WTC11 (cell line): ENCODE results near the gene CAPN7. TPM values are rescaled to one million over a fixed set of nuclear protein-coding genes. Genes with fewer than 3 reads are reported as not detected.

Experiments
- ATAC-seq: fragments of 200-7000 bp; cut with Tn5 transposase; 2 replicates; pipeline ENCODE4 v1.10.0; 2021; ENCODE audit warnings: mild to moderate bottlenecking, moderate library complexity
- CTCF ChIA-PET: fragments of 300-600 bp; sonication (Branson Sonifier 250); formaldehyde crosslinking; loops from one replicate; lab custom pipeline; 2021; ENCODE audit warnings: antibody characterized with exemption; lab: Charles Lee
- POLR2A ChIA-PET: fragments of 350-600 bp; sonication (Branson Sonifier 250); formaldehyde crosslinking; loops from one replicate; lab custom pipeline; 2021; ENCODE audit warnings: antibody characterized with exemption; lab: Charles Lee
- DNase-seq: peaks from one replicate; pipeline ENCODE4 v3.0.0; 2021; ENCODE audit warnings: low spot score
- H3K27ac Mint-ChIP-seq: 2 replicates; pipeline ENCODE4 v1.8.0; 2021; ENCODE audit warnings: mixed read lengths
- H3K27me3 Mint-ChIP-seq: 2 replicates; pipeline ENCODE4 v1.8.0; 2021; ENCODE audit warnings: low read depth, mild to moderate bottlenecking, moderate library complexity, mixed read lengths
- H3K36me3 Mint-ChIP-seq: 2 replicates; pipeline ENCODE4 v1.8.0; 2021; ENCODE audit warnings: mixed read lengths
- H3K4me1 Mint-ChIP-seq: 2 replicates; pipeline ENCODE4 v1.8.0; 2022; ENCODE audit warnings: mixed read lengths
- H3K4me3 Mint-ChIP-seq: 2 replicates; pipeline ENCODE4 v1.8.0; 2021; ENCODE audit warnings: mild to moderate bottlenecking, moderate library complexity, mixed read lengths
- H3K9me3 Mint-ChIP-seq: 2 replicates; pipeline ENCODE4 v1.8.0; 2021; ENCODE audit warnings: mixed read lengths
- ATF1 ChIP-seq: sonication (generic); formaldehyde crosslinking; IDR thresholded peaks from 2 replicates; pipeline ENCODE4 v1.8.1; 2023; ENCODE audit warnings: mild to moderate bottlenecking, moderate library complexity, missing genetic modification reagents
- CTCF ChIP-seq: fragments of 200-600 bp; IDR thresholded peaks from 2 replicates; pipeline ENCODE4 v1.8.0; 2022; ENCODE audit warnings: antibody characterized with exemption
- ERG ChIP-seq: fragments of 250-450 bp; sonication (Bioruptor Pico); IDR thresholded peaks from 2 replicates; pipeline ENCODE4 v1.8.0; 2021; ENCODE audit warnings: mild to moderate bottlenecking
- FOXK1 ChIP-seq: sonication (generic); formaldehyde crosslinking; IDR thresholded peaks from 2 replicates; pipeline ENCODE4 v1.8.0; 2022; ENCODE audit warnings: mild to moderate bottlenecking, moderate library complexity, missing genetic modification reagents
- FOXP1 ChIP-seq: sonication (generic); formaldehyde crosslinking; IDR thresholded peaks from 2 replicates; pipeline ENCODE4 v1.8.0; 2022; ENCODE audit warnings: missing genetic modification reagents, mild to moderate bottlenecking, moderate library complexity, borderline replicate concordance
- GABPB1 ChIP-seq: sonication (generic); formaldehyde crosslinking; IDR thresholded peaks from 2 replicates; pipeline ENCODE4 v1.8.1; 2023; ENCODE audit warnings: mild to moderate bottlenecking, missing genetic modification reagents
- JUN ChIP-seq: sonication (generic); formaldehyde crosslinking; IDR thresholded peaks from 2 replicates; pipeline ENCODE4 v1.8.0; 2023; ENCODE audit warnings: mild to moderate bottlenecking, missing genetic modification reagents
- NFATC4 ChIP-seq: fragments of 250-450 bp; sonication (Bioruptor Pico); IDR thresholded peaks from 2 replicates; pipeline ENCODE4 v1.9.0; 2021; ENCODE audit warnings: mild to moderate bottlenecking
- NFE2L1 ChIP-seq: sonication (generic); formaldehyde crosslinking; IDR thresholded peaks from 2 replicates; pipeline ENCODE4 v1.8.1; 2023; ENCODE audit warnings: missing genetic modification reagents
- NR2C2 ChIP-seq: sonication (generic); formaldehyde crosslinking; IDR thresholded peaks from 2 replicates; pipeline ENCODE4 v1.8.0; 2022; ENCODE audit warnings: mild to moderate bottlenecking, missing genetic modification reagents
- RELA ChIP-seq: sonication (generic); formaldehyde crosslinking; IDR thresholded peaks from 2 replicates; pipeline ENCODE4 v1.8.1; 2022; ENCODE audit warnings: missing genetic modification reagents, mild to moderate bottlenecking, borderline replicate concordance
- SOX15 ChIP-seq: fragments of 250-450 bp; sonication (Bioruptor Pico); IDR thresholded peaks from 2 replicates; pipeline ENCODE4 v1.9.0; 2021; ENCODE audit warnings: mild to moderate bottlenecking
- SP1 ChIP-seq: sonication (generic); formaldehyde crosslinking; conservative IDR thresholded peaks from 2 replicates; pipeline ENCODE4 v1.8.1; 2022; ENCODE audit warnings: missing genetic modification reagents
- ZNF232 ChIP-seq: sonication (generic); formaldehyde crosslinking; IDR thresholded peaks from 2 replicates; pipeline ENCODE4 v1.8.0; 2022; ENCODE audit warnings: mild to moderate bottlenecking, missing genetic modification reagents
- ZNF263 ChIP-seq: sonication (generic); formaldehyde crosslinking; IDR thresholded peaks from 2 replicates; pipeline ENCODE4 v1.8.1; 2022; ENCODE audit warnings: low read depth, mild to moderate bottlenecking, moderate library complexity, missing genetic modification reagents
- ZNF317 ChIP-seq: sonication (generic); formaldehyde crosslinking; IDR thresholded peaks from 2 replicates; pipeline ENCODE4 v1.8.1; 2023; ENCODE audit warnings: low read depth, mild to moderate bottlenecking, moderate library complexity, missing genetic modification reagents, borderline replicate concordance
- ZNF416 ChIP-seq: fragments of 250-450 bp; sonication (Bioruptor Pico); IDR thresholded peaks from 2 replicates; pipeline ENCODE4 v1.9.0; 2021; ENCODE audit warnings: mild to moderate bottlenecking, inconsistent platforms
- ZNF512 ChIP-seq: sonication (generic); formaldehyde crosslinking; IDR thresholded peaks from 2 replicates; pipeline ENCODE4 v1.8.1; 2022; ENCODE audit warnings: missing genetic modification reagents, borderline replicate concordance
- total RNA-seq: library from RNA; stranded (reverse); gene quantifications from 3 replicates; pipeline ENCODE4 v1.2.3, GENCODE V29; 2021
- TF ChIP-seq, protein P1 (sequence below): sonication (generic); formaldehyde crosslinking; IDR thresholded peaks from 2 replicates; pipeline ENCODE4 v1.8.1; 2022; ENCODE audit warnings: low read depth, missing genetic modification reagents, borderline replicate concordance
- TF ChIP-seq, protein P2 (sequence below): fragments of 250-450 bp; sonication (Bioruptor Pico); IDR thresholded peaks from 2 replicates; pipeline ENCODE4 v1.9.0; 2021; ENCODE audit warnings: mild to moderate bottlenecking
- TF ChIP-seq, protein P3 (sequence below): sonication (generic); formaldehyde crosslinking; IDR thresholded peaks from 2 replicates; pipeline ENCODE4 v1.8.0; 2022; ENCODE audit warnings: mild to moderate bottlenecking, missing genetic modification reagents
- TF ChIP-seq, protein P4 (sequence below): sonication (generic); formaldehyde crosslinking; conservative IDR thresholded peaks from 2 replicates; pipeline ENCODE4 v1.8.1; 2023; ENCODE audit warnings: mild to moderate bottlenecking, low read depth, missing genetic modification reagents, moderate library complexity

CAPN7 gene
- total RNA-seq, 1 experiment from 2014 or later, result 16.8 TPM

DNA sequence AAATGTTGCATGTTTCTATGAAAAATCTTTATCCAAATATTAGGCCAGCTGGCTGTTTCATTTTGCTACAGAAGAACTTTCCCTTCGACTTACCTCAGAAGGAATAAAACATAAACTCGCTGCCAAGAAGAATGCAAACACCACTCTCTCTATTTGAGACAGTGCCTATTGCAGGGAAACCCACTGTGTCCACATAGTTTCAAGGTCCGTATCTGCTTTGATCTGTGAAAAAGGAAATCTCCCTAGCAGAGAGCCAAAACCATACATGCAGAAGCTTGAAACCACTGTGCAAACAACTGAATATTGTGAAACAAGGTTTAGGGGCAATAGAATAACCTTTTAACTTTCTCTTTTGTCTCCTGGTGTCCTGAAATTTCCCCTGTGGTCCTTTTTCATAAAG, 35.0 kb upstream of the CAPN7 start:
- POLR2A ChIA-PET, result no interaction called here
- CTCF ChIA-PET, result no interaction called here
- no peak for ATAC-seq
- no peak overlapping the region for H3K27ac Mint-ChIP-seq
- H3K4me1 Mint-ChIP-seq, result no peaks in the 10 kb centered on the region
- no peaks in the 10 kb centered on the region for H3K9me3 Mint-ChIP-seq
- DNase-seq, result no peak
- no peak overlapping the region for H3K4me3 Mint-ChIP-seq
- no peaks in the 10 kb centered on the region for H3K36me3 Mint-ChIP-seq
- peak; percentile 49; the same call in 1 of the 2 replicates for TF ChIP-seq GABPB1
- no peak for TF ChIP-seq JUN
- TF ChIP-seq, all 79 proteins: peak for 1
- peaks cover 34% of the 10 kb centered on the region for H3K27me3 Mint-ChIP-seq

DNA sequence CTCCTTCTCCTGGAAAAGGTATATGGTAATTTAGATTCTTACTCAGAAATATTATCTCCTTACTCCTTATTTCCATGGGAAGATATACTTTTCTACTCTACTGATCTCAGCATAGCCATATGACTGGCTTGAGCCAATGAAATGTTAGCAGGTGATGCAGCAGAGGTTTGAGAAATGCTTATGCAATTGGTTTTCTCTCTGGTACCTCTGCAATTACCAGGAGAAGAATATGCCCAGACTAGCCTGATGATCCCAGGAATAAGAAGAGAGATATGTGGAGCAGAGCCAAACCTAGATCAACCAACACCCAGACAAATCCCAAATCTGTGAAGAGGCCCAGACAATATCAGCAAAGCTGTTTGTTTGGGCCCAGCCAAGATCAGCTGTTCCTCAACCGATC, 33.2 kb upstream of the CAPN7 start:
- ChIA-PET POLR2A (no interaction called here), CTCF (no interaction called here)
- TF ChIP-seq RELA (no peak), NFE2L1 (CRISPR knock-in tag) (no peak)
- Mint-ChIP-seq H3K27ac (no peak overlapping the region), H3K36me3 (no peaks in the 10 kb centered on the region), H3K27me3 (peaks cover 30% of the 10 kb centered on the region), H3K9me3 (no peaks in the 10 kb centered on the region), H3K4me3 (no peak overlapping the region), H3K4me1 (no peaks in the 10 kb centered on the region)
- ATAC-seq (no peak), DNase-seq (no peak)

GRCh38 chr3:15174953-15175352, 31.1 kb upstream of the CAPN7 start:
- POLR2A ChIA-PET, result no interaction called here
- no peak for TF ChIP-seq NFATC4 (CRISPR knock-in tag)
- no peak for TF ChIP-seq NFE2L1 (CRISPR knock-in tag)
- no peak for TF ChIP-seq ZNF317 (CRISPR knock-in tag)
- TF ChIP-seq, protein P1, sequence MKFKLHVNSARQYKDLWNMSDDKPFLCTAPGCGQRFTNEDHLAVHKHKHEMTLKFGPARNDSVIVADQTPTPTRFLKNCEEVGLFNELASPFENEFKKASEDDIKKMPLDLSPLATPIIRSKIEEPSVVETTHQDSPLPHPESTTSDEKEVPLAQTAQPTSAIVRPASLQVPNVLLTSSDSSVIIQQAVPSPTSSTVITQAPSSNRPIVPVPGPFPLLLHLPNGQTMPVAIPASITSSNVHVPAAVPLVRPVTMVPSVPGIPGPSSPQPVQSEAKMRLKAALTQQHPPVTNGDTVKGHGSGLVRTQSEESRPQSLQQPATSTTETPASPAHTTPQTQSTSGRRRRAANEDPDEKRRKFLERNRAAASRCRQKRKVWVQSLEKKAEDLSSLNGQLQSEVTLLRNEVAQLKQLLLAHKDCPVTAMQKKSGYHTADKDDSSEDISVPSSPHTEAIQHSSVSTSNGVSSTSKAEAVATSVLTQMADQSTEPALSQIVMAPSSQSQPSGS (CRISPR knock-in tag), result no peak
- no peak for TF ChIP-seq ATF1
- no peak for TF ChIP-seq CTCF
- TF ChIP-seq, protein P2, sequence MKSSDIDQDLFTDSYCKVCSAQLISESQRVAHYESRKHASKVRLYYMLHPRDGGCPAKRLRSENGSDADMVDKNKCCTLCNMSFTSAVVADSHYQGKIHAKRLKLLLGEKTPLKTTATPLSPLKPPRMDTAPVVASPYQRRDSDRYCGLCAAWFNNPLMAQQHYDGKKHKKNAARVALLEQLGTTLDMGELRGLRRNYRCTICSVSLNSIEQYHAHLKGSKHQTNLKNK, result no peak
- TF ChIP-seq ZNF232 (CRISPR knock-in tag), result no peak
- no peak for TF ChIP-seq ERG (CRISPR knock-in tag)
- Mint-ChIP-seq H3K4me1 (peaks cover 4% of the 10 kb centered on the region), H3K27me3 (peaks cover 30% of the 10 kb centered on the region), H3K36me3 (no peaks in the 10 kb centered on the region), H3K9me3 (no peaks in the 10 kb centered on the region), H3K4me3 (no peak overlapping the region), H3K27ac (no peak overlapping the region)
- ATAC-seq (no peak), DNase-seq (no peak)
- CTCF ChIA-PET, result no interaction called here

- no peaks in the 10 kb centered on the region for H3K9me3 Mint-ChIP-seq
- DNase-seq, result no peak
- ATAC-seq, result no peak
- peaks cover 10% of the 10 kb centered on the region for H3K4me1 Mint-ChIP-seq
- no peak overlapping the region for H3K27ac Mint-ChIP-seq
- CTCF ChIA-PET, result no interaction called here
- POLR2A ChIA-PET, result no interaction called here
- peaks cover 30% of the 10 kb centered on the region for H3K27me3 Mint-ChIP-seq
- H3K4me3 Mint-ChIP-seq, result no peak overlapping the region
- H3K36me3 Mint-ChIP-seq, result no peaks in the 10 kb centered on the region
- TF ChIP-seq ZNF416 (CRISPR knock-in tag) (no peak), SOX15 (CRISPR knock-in tag) (no peak), GABPB1 (no peak), SP1 (CRISPR knock-in tag) (no peak), ZNF512 (CRISPR knock-in tag) (no peak), NR2C2 (CRISPR knock-in tag) (no peak), ZNF232 (CRISPR knock-in tag) (no peak), FOXK1 (CRISPR knock-in tag) (no peak), FOXP1 (no peak), ZNF263 (no peak)
- TF ChIP-seq, protein P3, sequence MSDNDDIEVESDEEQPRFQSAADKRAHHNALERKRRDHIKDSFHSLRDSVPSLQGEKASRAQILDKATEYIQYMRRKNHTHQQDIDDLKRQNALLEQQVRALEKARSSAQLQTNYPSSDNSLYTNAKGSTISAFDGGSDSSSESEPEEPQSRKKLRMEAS (CRISPR knock-in tag), result no peak
- TF ChIP-seq, protein P4, sequence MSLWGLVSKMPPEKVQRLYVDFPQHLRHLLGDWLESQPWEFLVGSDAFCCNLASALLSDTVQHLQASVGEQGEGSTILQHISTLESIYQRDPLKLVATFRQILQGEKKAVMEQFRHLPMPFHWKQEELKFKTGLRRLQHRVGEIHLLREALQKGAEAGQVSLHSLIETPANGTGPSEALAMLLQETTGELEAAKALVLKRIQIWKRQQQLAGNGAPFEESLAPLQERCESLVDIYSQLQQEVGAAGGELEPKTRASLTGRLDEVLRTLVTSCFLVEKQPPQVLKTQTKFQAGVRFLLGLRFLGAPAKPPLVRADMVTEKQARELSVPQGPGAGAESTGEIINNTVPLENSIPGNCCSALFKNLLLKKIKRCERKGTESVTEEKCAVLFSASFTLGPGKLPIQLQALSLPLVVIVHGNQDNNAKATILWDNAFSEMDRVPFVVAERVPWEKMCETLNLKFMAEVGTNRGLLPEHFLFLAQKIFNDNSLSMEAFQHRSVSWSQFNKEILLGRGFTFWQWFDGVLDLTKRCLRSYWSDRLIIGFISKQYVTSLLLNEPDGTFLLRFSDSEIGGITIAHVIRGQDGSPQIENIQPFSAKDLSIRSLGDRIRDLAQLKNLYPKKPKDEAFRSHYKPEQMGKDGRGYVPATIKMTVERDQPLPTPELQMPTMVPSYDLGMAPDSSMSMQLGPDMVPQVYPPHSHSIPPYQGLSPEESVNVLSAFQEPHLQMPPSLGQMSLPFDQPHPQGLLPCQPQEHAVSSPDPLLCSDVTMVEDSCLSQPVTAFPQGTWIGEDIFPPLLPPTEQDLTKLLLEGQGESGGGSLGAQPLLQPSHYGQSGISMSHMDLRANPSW, result no peak
Measured at GRCh38 chr3:15175605-15176004, 30.4 kb upstream of the CAPN7 start.
